GM23338 (cell line): ENCODE results near the gene C14orf93. TPM values are rescaled to one million over a fixed set of nuclear protein-coding genes. Genes with fewer than 3 reads are reported as not detected.

ENCODE experiments used
- ATAC-seq: fragments of 200-7000 bp; cut with Tn5 transposase; 3 replicates; pipeline ENCODE4 v1.9.1; 2020
- DNase-seq: peaks from one replicate; pipeline ENCODE4 v3.0.0-alpha.2; 2015; ENCODE audit warnings: low spot score
- H2AFZ ChIP-seq: fragments of 200-600 bp; sonication (generic); 2 replicates; pipeline ENCODE4 v1.8.0; 2016; ENCODE audit warnings: antibody characterized with exemption, mild to moderate bottlenecking, moderate library complexity
- H3F3A ChIP-seq: fragments of 200-600 bp; sonication (generic); replicated peaks from 2 replicates; pipeline ENCODE4 v1.8.0; 2017; ENCODE audit warnings: antibody characterized with exemption, mixed run types, low read depth
- H3K27ac ChIP-seq: fragments of 200-600 bp; sonication (generic); 2 replicates; pipeline ENCODE4 v1.6.1; 2016; ENCODE audit warnings: low read depth
- H3K27me3 ChIP-seq: fragments of 200-600 bp; sonication (generic); 2 replicates; pipeline ENCODE4 v1.8.0; 2016; ENCODE audit warnings: mild to moderate bottlenecking, mixed run types, moderate library complexity; ENCODE audit not compliant: insufficient read depth
- H3K36me3 ChIP-seq: fragments of 200-600 bp; sonication (generic); 2 replicates; pipeline ENCODE4 v1.8.0; 2016; ENCODE audit warnings: mild to moderate bottlenecking; ENCODE audit not compliant: insufficient read depth
- H3K4me1 ChIP-seq: fragments of 200-600 bp; sonication (generic); 2 replicates; pipeline ENCODE4 v1.8.0; 2016; ENCODE audit warnings: mild to moderate bottlenecking, moderate library complexity; ENCODE audit not compliant: insufficient read depth
- H3K4me2 ChIP-seq: fragments of 200-600 bp; sonication (generic); 2 replicates; pipeline ENCODE4 v1.7.1; 2017; ENCODE audit warnings: mixed run types
- H3K4me3 ChIP-seq: fragments of 200-600 bp; sonication (generic); 2 replicates; pipeline ENCODE4 v1.6.1; 2016; ENCODE audit warnings: mixed run types
- H3K79me2 ChIP-seq: fragments of 200-600 bp; sonication (generic); replicated peaks from 2 replicates; pipeline ENCODE4 v1.8.0; 2017; ENCODE audit warnings: mild to moderate bottlenecking; ENCODE audit not compliant: insufficient read depth
- H3K9me2 ChIP-seq: fragments of 200-600 bp; sonication (generic); 2 replicates; pipeline ENCODE4 v1.8.0; 2017; ENCODE audit not compliant: insufficient read depth
- H4K20me1 ChIP-seq: fragments of 200-600 bp; sonication (generic); replicated peaks from 2 replicates; pipeline ENCODE4 v1.8.0; 2017; ENCODE audit warnings: mild to moderate bottlenecking; ENCODE audit not compliant: insufficient read depth
- H3K27ac Mint-ChIP-seq: 2 replicates; pipeline ENCODE4 v1.8.0; 2020; ENCODE audit warnings: inconsistent platforms, mild to moderate bottlenecking, moderate library complexity, mixed read lengths
- H3K27me3 Mint-ChIP-seq: 3 replicates; pipeline ENCODE4 v1.8.0; 2022; ENCODE audit warnings: low read depth, mild to moderate bottlenecking, moderate library complexity, mixed read lengths, inconsistent platforms; ENCODE audit not compliant: insufficient read depth, poor library complexity
- H3K36me3 Mint-ChIP-seq: 3 replicates; pipeline ENCODE4 v1.8.0; 2021; ENCODE audit warnings: low read depth, mild to moderate bottlenecking, inconsistent platforms, moderate library complexity, mixed read lengths
- H3K4me1 Mint-ChIP-seq: 3 replicates; pipeline ENCODE4 v1.8.0; 2020; ENCODE audit warnings: mild to moderate bottlenecking, inconsistent platforms, mixed read lengths
- H3K4me3 Mint-ChIP-seq: 3 replicates; pipeline ENCODE4 v1.8.0; 2021; ENCODE audit warnings: moderate library complexity, mild to moderate bottlenecking, inconsistent platforms, mixed read lengths
- H3K9me3 Mint-ChIP-seq: 3 replicates; pipeline ENCODE4 v1.8.0; 2020; ENCODE audit warnings: moderate library complexity, mild to moderate bottlenecking, inconsistent platforms, mixed read lengths
- CREB1 ChIP-seq: fragments of 250-450 bp; sonication (Bioruptor Pico); IDR thresholded peaks from 2 replicates; pipeline ENCODE4 v1.5.0; 2020; ENCODE audit warnings: low read depth, mild to moderate bottlenecking, moderate library complexity
- CTCF ChIP-seq, 2 experiments: fragments of 200-600 bp in 1 of 2; sonication (generic) in 1 of 2; conservative IDR thresholded peaks; 2 replicates each; pipeline versions ENCODE4 v1.5.1 to v1.6.1; 2016 to 2017; ENCODE audit warnings: antibody characterized with exemption in 2 of 2, low read depth in 2 of 2, mild to moderate bottlenecking in 2 of 2, moderate library complexity in 1 of 2
- ETS1 ChIP-seq: IDR thresholded peaks from 2 replicates; pipeline ENCODE4 v1.6.1; 2016; ENCODE audit warnings: antibody characterized with exemption
- EZH2phosphoT487 ChIP-seq: fragments of 200-600 bp; sonication (generic); IDR thresholded peaks from one replicate; pipeline ENCODE4 v1.8.1; 2018; ENCODE audit warnings: antibody characterized with exemption; ENCODE audit not compliant: unreplicated experiment
- JUNB ChIP-seq: IDR thresholded peaks from one replicate; pipeline ENCODE4 v1.6.1; 2016; ENCODE audit warnings: antibody characterized with exemption; ENCODE audit not compliant: unreplicated experiment
- NANOG ChIP-seq: IDR thresholded peaks from 2 replicates; pipeline ENCODE4 v1.6.1; 2016; ENCODE audit warnings: antibody characterized with exemption, borderline replicate concordance
- POLR2AphosphoS5 ChIP-seq: IDR thresholded peaks from 2 replicates; pipeline ENCODE4 v1.6.1; 2016; ENCODE audit warnings: antibody characterized with exemption, low read depth
- REST ChIP-seq: IDR thresholded peaks from one replicate; pipeline ENCODE4 v1.6.1; 2018; ENCODE audit warnings: antibody characterized with exemption; ENCODE audit not compliant: unreplicated experiment
- STAT1 ChIP-seq: IDR thresholded peaks from one replicate; pipeline ENCODE4 v1.6.1; 2016; ENCODE audit warnings: antibody characterized with exemption; ENCODE audit not compliant: unreplicated experiment
- ZNF114 ChIP-seq: fragments of 250-450 bp; sonication (Bioruptor Pico); IDR thresholded peaks from 2 replicates; pipeline ENCODE4 v1.5.0; 2020; ENCODE audit warnings: mild to moderate bottlenecking, moderate library complexity
- ZNF331 ChIP-seq: fragments of 250-450 bp; sonication (Bioruptor Pico); IDR thresholded peaks from 2 replicates; pipeline ENCODE4 v1.5.0; 2020; ENCODE audit warnings: low read depth, mild to moderate bottlenecking, moderate library complexity
- ZNF462 ChIP-seq: fragments of 250-450 bp; sonication (Bioruptor Pico); IDR thresholded peaks from 2 replicates; pipeline ENCODE4 v1.5.0; 2020; ENCODE audit warnings: mild to moderate bottlenecking, moderate library complexity
- polyA plus RNA-seq: library from polyadenylated mRNA; unstranded; fragments of >200 nt; fragmentation: Nextera tagmentation; extraction: Ambion mirVana; gene quantifications from 2 replicates; pipeline ENCODE4 v1.2.1, GENCODE V29; 2016
- total RNA-seq: library from RNA; depleted of rRNA; stranded (reverse); fragments of >200 nt; shearing (Covaris generic); gene quantifications from 2 replicates; pipeline ENCODE4 v1.2.3, GENCODE V29; 2014

C14orf93 gene
- total and polyA plus RNA-seq, 2 experiments from 2014 or later = 3.5 to 11.7 TPM

GRCh38 chr14:22980672-22981089 lies 29.3 kb downstream of the C14orf93 start:
- H3K4me1 Mint-ChIP-seq = peaks cover 46% of the 10 kb centered on the region
- Histone ChIP-seq H3K27ac (peak overlapping the region; percentile 93), H3K79me2 (peaks cover 47% of the 10 kb centered on the region)

More at GRCh38 chr14:22980672-22981089, 29.3 kb downstream of the C14orf93 start:
- H3K4me3 ChIP-seq = peak overlapping the region; percentile 70
- no peak for TF ChIP-seq JUNB
- TF ChIP-seq EZH2phosphoT487 = no peak
- no peak; the same call in 1 of the 2 replicates for TF ChIP-seq POLR2AphosphoS5
- TF ChIP-seq ZNF462 (CRISPR knock-in tag) = no peak
- no peak for TF ChIP-seq ETS1
- no peak for TF ChIP-seq ZNF331 (CRISPR knock-in tag)
- no peak for TF ChIP-seq STAT1
- TF ChIP-seq CREB1 (CRISPR knock-in tag) = no peak
- no peak for TF ChIP-seq REST
- no peak for TF ChIP-seq CTCF (conservative IDR thresholded peaks at IDR 0.05; ENCODE audit: low read depth in 2 of 2)
- no peak for TF ChIP-seq ZNF114 (CRISPR knock-in tag)
- TF ChIP-seq NANOG = no peak
- H3K36me3 ChIP-seq = peaks cover 8% of the 10 kb centered on the region; the same call in 1 of the 2 replicates
- H3K9me2 ChIP-seq = no peaks in the 10 kb centered on the region
- H2AFZ ChIP-seq = no peak overlapping the region
- H3F3A ChIP-seq = peaks cover 38% of the 10 kb centered on the region
- H4K20me1 ChIP-seq = no peaks in the 10 kb centered on the region; the same call in none of the 2 replicates
- H3K27ac Mint-ChIP-seq = no peak overlapping the region
- H3K36me3 Mint-ChIP-seq = peaks cover 49% of the 10 kb centered on the region
- ATAC-seq (peak; percentile 10), DNase-seq (peak; percentile 78)
- H3K4me1 ChIP-seq = peaks cover 41% of the 10 kb centered on the region
- peak overlapping the region; percentile 92 for H3K4me2 ChIP-seq
- H3K27me3 ChIP-seq = peaks cover 19% of the 10 kb centered on the region
- H3K27me3 Mint-ChIP-seq = peaks cover 14% of the 10 kb centered on the region
- peak overlapping the region; percentile 69 for H3K4me3 Mint-ChIP-seq
- peaks cover 14% of the 10 kb centered on the region; the same call in 2 of the 3 replicates for H3K9me3 Mint-ChIP-seq
